Activated CD8-positive, alpha-beta memory T cell treated with anti-CD3 and anti-CD28 coated beads, Interleukin-2, amount 50 U/mL, for 48 hours (primary cell): ENCODE measurements around the gene CYB5R2.
"Not testable (repeated sequence)": the region's sequence is repeated elsewhere in the genome, so short reads cannot be mapped to it uniquely, and the experiment has no call there.

Source experiments
- DNase-seq: peaks from one replicate; pipeline ENCODE4 v3.0.0-alpha.2; 2020

CYB5R2 gene

GRCh38 chr11:7668464-7668863 lies 4.8 kb downstream of the CYB5R2 start:
- no peak for DNase-seq

DNA sequence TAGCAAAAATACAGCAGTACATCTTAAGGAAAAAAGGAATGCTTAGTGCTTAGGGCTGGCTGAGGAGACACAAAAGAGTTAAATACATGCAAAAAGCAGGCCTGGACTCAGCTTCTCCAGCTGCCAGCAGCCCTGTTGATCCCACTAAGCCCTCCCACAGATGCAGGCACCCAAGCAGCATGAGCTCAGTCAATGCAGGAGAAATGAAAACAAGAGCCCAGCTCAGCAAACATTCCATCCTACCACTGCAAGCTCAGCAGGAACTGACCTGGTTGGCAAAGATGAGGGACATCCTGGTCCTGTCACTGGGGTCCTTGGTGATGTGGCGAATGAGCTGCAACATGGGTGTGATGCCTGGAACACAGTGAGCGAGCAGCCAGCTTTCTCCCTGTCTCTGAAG lies 5.8 kb downstream of the CYB5R2 start:
- no peak for DNase-seq

DNA sequence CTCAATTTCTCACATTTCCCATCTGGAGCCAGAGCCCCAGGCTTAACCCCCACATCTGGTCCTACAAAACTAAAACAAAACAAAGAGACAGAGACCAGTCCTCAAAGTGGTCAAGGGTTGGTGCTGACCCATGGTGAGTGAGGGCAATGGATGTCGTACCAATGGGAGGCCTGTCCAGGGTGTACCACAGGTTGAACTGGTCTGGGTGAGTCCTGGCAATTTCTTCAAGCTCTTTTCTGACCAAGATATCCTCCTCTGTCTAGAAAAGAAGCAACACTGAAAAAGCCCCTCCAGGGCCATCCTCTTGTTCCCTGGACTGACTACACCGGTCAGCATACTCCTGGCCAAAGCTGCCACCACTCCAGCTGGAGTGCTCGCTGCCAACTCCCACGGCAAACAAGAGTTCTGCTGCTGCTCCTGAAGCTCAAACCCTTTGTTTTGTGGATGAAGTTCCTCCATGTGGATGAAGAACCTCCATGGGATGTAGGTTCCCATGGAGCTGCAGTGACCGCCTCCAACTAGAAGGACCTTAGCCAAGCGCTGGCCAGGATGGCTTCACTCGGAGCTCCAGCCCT lies 6.9 kb downstream of the CYB5R2 start:
- no peak for DNase-seq

DNA sequence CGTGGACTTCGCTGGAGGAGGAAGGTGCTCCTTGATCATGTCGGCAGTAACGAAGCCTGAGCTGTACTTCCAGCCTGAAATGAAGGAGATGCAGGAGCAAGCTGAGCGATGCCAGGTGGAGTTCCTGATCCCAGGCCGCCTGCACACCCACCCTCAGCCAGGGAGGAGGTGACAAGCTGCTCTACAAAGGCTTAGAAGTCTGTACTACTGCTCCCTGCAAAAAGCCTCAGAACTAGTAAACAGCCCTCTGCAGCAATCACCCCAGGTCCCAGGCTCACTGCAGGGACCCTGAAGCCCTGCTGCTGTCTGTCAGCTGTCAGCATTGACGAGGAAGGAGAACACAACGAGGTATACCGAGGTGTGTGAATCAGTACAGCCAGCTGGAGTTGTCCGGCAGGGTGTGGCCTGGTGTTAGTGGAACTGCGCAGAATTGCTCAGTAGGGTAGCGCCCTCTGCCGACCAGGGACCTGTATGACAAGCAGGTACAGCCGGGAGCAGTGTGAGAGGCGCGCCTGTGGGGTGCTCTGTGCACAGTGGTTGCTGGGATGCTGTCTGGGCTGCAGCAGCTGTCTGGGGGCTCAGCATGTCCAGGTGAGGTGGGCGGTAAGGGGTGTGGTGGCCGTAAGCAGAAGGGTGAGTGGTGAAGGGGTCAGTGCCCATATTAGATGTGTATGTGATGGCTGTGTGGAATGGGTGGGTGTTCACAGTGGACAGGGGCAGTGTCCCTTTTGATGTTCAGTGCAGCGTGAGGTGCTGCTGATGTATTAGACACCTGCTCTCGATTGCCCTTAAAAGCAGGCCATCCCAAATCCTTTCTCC lies 7.6 kb downstream of the CYB5R2 start:
- DNase-seq, result peak; percentile 94

DNA sequence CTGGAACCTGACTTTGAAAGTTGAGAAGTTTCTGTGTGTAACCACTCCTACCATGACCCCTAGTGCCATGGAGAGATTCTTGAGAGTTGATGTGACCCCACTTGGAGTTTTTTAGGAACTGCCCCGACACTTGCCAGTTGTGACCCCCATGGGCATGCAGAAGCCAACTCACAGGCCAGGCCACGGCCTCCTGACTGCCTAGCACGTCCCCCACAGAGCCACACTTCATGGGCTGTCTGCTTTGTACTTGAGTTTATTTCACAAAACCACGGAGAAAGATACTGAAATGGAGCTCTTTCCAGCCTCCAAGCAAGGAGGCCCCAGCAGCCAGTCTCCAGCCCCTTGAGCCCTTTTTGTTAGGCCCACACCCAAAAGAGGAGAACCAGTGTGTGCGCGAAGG lies 8.4 kb downstream of the CYB5R2 start:
- no peak for DNase-seq

GRCh38 chr11:7663531-7663930 lies 9.8 kb downstream of the CYB5R2 start:
- DNase-seq, result not testable (repeated sequence)

DNA sequence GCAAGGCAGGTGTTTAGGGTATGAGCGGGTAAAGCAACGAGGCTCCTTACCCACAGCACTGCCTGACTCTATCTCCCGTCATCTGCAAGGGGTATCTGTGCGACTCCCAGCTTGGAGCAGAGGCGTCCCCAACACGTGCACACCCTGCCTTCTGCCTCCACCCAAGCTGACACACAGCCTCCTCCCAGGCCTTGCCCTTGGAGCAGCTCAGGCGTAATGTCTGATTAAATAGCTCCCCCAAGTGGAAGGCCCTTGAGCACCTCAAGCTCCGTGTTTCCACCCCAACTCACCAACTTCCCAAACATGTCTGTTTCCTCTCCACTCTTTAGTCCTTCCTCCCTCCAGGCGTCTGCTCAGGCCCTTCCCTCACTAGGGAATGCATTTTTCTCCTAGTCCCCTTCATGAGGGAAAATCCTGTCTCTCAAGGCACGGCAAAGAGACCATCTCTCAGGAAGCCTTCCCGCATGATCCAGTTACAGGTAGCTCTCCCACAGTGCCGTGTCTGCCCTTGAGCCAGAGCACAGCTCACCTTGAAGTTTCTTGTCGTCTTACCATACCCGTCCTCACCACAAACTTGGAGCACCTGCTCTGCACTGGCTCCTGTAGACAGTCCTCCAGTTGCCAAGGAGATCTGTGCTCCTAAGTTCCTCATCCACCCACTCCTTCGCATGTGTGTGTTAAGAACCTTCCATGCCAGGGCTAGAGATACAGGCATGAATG lies 15.8 kb downstream of the CYB5R2 start:
- no peak for DNase-seq

- no peak for DNase-seq
Observed at GRCh38 chr11:7656704-7657103, 16.6 kb downstream of the CYB5R2 start.

- peak; percentile 42 for DNase-seq
Observed at GRCh38 chr11:7655253-7656217, 17.8 kb downstream of the CYB5R2 start.

DNA sequence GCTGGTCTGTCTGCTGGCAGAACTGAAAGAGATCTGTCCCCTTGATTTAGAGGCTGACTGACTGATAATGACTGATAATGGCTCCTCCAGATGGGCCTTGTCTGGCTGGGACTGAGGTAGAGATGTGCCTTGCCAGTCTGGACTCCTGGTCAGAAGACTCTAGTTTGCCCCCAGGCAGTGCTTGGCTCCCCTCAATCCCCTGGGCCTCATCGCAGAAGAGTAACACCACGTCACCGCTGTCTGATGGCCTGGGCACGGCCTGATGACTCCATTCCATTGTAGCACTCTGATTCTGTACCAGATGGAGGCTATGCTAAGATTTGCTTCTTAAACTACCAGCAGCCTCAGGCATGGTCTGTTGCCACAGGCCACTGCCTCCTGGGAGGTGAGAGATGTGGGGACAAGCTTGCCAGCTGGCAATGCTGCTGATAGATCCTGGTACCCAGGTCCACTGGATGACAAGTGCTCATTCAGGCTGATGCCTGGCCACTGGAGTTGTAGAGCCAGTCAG lies 19.1 kb downstream of the CYB5R2 start:
- DNase-seq, result peak; percentile 18

- DNase-seq, result peak; percentile 28
Observed at GRCh38 chr11:7651700-7652099, 21.6 kb downstream of the CYB5R2 start.

DNA sequence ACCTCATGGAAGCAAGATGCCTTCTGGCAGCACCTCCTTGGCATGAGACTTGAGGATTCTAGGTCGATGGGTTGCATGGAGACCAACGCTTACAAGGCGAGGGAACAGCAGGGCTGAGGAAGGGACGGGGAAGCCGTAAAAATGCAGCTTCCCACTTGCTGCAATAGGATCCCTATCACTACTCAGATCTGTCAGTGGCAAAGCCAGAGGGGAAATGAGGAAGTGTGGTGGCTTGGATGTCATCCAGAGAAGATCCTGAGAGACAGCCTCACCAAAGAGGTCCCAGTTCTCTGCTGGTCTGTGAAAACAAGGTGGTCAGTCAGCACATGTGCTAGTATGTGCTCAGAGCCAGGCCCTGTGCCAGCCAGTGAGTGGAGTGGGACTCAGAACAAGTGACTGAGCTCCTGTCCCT lies 22.2 kb downstream of the CYB5R2 start:
- peak; percentile 12 for DNase-seq

DNA sequence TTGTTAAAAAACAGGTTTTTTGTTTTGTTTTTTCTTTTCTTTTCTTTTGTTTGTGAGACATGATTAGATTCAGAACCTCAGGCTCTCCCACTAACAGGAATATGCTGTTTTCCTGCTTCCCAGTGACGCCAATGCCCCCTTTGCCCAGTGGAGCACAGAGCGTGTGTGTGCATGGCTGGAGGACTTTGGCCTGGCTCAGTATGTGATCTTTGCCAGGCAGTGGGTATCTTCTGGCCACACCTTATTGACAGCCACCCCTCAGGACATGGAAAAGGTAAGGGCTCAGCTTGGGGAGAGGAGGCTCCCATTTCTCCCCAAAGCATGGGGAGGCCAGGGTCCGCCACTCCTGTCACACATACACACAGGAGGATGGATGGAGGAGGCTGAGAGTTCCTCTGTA lies 25.0 kb downstream of the CYB5R2 start:
- DNase-seq, result peak; percentile 25

DNA sequence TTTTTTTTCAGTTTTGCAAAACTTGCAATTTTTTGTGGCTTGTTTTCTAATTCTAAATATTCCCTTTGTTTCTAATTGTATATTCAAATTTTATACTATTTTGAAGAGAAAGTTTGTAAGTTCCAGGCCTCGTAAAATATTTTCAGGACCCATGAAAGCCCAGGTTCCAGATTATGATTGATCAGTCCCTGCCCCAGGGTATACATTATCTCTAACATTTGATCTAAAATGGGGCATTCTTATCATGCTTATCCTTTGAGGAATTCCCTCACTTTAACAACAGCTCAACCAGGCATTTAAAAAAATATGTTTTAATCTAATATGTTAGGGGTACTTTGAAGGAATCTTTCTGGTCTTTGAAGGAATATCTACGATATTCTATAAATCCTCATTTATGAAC lies 26.4 kb downstream of the CYB5R2 start:
- DNase-seq, result no peak

DNA sequence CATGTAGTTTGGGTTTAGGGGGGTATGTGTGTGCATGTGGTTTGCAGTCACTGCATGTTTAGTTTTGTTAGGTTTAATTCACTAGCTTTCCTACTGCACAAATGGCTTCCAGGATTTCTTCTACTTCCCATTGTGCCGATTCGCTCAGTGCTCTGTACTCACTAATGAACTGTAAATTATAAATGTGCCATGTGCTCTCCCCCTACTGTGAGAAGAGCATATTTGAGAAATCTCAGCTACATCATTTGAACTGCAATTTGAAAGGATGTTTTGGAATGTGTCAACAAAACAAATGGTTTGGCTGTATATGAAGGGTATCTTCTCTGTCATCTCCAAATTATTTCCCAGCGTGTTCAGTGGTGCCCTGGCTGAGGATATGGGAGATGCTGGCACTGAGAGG lies 28.1 kb downstream of the CYB5R2 start:
- DNase-seq, result no peak

DNA sequence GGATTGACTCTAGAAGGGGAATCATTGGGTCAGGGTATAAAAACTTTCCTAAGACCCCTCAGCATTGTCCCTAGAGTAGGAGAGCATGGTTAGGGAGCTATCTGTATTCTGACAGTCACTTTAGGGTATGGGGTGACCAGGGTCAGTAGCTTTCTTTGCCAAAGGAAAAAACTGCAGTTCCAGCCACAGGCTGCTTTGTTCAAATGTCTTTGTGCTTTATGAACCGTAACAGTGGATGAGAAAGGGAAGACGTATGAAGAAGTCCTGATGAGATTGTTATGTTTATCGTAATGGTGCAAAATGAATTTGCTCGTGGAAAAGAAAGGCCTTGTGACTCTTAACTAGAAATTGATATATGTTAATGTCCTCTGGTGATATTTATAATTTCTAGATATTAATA lies 30.0 kb downstream of the CYB5R2 start:
- DNase-seq, result no peak

DNA sequence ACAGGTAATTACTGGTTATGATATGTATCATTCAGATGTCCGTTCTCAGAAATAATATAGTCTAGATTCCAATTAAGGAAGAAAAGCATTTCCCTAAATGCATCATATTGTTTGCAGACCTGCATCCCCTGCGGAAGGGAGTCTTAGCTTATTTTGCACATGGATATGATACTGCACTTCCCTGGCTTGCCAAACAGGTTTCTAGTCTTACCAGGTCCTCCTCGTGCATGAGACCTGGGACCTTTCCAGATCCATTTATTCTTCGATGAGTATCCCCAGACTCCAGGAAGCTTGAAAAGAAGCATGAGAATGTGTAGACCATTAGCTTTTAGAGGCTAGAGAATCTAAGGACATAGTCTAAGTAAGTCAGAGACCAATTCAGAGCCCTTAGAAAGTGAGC lies 30.6 kb downstream of the CYB5R2 start:
- DNase-seq, result no peak

GRCh38 chr11:7640816-7641215 lies 32.5 kb downstream of the CYB5R2 start:
- no peak for DNase-seq

- DNase-seq, result peak; percentile 13
Observed at GRCh38 chr11:7639643-7640025, 33.7 kb downstream of the CYB5R2 start.

- DNase-seq, result peak; percentile 3
Observed at GRCh38 chr11:7638710-7639642, 34.3 kb downstream of the CYB5R2 start.

DNA sequence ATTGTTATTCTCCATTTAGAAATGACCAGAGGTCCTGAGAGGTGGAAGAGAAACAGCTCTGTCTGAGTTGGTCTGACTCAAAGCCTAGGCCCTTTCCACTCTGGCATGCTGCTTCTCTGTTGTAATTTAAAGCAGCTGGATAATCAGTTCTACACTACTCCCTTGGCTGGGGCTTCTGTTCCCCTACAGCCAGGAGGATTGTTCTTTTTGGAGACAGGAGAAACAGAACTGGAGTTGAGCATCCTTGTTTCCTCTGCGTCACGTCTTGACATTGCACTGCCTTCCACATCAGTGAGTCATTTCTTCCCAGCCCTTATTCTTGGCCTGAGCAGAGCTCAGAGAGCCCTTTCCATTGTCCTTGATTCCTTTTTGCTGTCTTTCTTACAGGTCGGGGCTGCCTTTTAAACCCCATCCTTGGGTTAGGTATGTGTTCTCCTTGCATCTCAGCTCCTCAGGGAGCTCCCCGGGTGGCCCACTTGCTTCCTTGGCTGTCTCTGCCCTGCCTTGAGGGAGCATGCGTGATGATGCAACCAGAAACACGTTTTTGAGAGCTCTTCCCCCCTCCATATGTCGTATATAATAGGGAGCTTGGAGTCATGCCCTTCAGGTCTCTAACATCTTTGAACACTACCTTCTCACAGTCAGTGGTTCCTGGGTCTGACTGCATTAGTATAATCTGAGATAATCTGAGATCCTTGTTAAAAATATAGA lies 35.7 kb downstream of the CYB5R2 start:
- DNase-seq, result peak; percentile 28
